Occipital lobe (tissue), 2 donors: ENCODE data around the gene TBC1D14. TPM values are rescaled to one million over a fixed set of nuclear protein-coding genes. Genes with fewer than 3 reads are reported as not detected.
A peak's percentile ranks its signal among the peaks of the same experiment; 100 is the strongest.
"Not testable (repeated sequence)": the region's sequence is repeated elsewhere in the genome, so short reads cannot be mapped to it uniquely, and the experiment has no call there.

ENCODE experiments used
- DNase-seq: peaks from one replicate; lab custom pipeline; 2025; lab: John Stamatoyannopoulos, UW
- total RNA-seq: library from RNA; depleted of rRNA; stranded (reverse); fragments of >200 nt; gene quantifications from one replicate; pipeline ENCODE4 v1.2.3, GENCODE V29; 2014

TBC1D14 gene
- total RNA-seq, 1 donor from 2014 or later, result 213 TPM

GRCh38 chr4:6969826-6970800 lies 60.5 kb downstream of the TBC1D14 start:
- DNase-seq, result no peak

DNA sequence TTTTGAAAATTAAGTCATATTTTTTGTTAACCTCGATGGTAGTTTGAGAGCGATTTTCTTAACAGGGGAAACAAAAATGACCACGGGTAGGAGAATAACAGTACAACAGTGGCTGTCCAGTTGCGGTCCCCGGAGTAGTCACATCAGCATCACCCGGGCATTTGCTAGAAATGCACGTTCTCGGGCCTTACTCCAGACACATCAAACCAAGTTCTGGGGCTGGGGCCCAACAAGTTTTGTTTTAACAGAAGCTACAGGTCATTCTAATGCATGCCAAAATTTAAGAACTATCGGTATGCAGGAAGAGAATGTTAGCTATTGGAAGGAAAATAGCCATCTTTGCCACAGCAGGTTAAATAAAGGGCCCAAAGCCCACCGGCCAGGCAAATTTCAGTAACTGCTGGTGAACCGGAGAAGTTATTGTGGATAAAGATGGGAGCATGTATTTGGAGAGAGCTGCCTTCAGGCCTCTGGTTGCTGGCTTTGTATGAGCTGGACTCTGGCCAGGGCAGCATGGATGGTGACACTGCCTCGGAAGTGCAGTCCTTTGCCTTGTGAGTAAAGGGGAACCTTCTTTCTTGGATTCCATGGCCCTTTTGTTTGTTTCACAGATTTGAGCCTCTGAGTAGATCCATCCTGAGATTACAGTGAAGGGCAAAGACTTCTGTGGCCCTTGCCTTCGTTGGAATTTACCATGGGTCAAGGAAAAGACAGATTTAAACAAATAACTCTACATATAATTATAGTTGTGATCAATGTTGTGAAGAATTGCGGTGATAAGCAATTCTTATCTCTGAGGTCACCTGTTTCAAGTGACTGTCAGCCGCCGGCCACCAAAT lies 62.1 kb downstream of the TBC1D14 start:
- DNase-seq, result no peak

GRCh38 chr4:6972375-6972650 lies 62.7 kb downstream of the TBC1D14 start:
- DNase-seq, result no peak

DNA sequence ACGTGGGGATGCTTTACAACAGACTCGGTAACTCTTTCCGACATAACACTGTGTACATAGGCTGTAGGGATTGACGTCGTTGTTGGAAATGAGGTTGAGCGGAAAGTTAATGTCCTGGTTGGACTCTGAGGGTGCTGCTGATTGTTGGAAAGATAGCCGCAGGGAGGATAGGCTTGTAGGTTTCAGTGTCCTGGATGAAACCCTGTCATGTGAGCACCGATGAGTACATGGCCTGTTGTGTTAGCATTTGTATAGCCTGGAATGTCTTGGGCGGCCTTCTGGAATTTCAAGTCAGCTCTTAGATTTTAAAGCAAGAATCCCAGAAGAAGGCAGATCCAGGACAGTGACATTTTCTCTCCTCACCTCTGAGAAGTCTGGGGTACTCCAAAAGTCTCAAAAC lies 63.3 kb downstream of the TBC1D14 start:
- DNase-seq, result no peak

DNA sequence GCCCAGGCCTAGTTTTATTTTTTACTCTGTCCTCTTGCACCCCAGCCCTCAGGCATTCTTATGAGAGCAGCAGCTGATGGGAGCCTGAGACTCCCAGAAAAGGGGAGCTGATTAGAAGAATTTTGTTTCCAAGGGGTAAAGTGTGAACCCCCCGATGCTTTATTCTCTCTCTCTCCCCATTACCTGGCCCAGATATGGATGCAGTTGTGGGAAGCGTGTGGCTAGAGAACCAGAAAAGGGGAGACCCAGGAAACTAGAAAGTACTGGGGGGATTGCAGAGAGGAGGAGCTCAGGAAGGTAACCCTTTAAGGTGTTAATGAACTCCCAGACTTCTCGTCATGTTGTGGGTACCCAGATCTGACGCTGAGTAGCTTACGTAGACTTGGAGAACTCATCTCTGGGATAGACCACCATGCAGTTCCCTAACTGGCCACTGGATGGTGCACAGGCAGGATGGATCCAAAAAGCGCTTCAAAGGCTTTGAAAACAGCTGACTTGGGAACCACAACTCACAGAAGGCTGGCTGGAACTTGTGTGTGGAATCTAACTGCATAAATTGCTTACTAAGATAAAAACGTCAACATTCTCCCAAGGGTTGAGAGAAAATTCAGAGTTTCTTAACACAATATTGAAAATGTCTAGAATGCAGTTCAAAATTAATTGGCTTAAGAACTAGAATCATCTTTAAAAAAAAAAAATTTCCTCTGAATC lies 64.7 kb downstream of the TBC1D14 start:
- DNase-seq, result peak; percentile 39

GRCh38 chr4:6977846-6978245 lies 68.2 kb downstream of the TBC1D14 start:
- not testable (repeated sequence) for DNase-seq

GRCh38 chr4:6983544-6984142 lies 74.0 kb downstream of the TBC1D14 start:
- no peak for DNase-seq

DNA sequence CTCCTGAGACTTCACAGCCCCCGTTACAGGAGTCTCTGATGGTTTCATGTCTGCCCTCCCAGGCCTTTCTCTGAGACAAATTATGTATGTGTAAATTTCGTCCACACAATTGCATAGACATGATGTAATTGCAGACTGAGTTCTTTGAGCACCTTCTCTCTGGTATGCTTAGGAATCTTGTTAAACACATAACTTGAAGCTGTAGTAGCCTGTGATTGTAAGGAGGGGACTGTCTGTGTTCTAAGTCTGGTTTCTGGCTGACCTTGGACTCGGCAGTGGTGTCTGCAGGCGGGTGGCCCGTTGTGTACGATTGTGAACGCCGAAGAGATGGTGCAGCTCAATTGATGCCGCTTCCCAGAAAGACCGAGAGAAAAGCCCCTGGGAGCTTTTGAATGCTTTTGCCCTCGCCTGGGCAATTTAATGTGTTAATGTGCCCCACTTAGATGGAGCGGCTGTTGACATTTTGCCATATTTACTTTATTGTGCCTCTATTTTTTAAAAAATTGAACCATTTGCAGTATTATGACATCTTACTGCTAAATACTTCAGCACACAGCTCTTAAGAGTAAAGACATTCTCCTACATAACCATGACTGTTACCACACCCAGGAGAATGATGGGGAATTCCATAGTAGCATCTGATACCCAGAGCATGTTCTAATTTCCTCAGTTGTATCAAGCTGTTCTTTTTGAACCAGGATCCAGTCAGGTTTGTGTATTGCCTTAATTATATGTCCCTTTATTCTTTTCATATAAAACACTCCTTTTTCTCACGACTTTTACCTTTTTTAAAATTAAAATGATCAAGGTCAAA lies 75.2 kb downstream of the TBC1D14 start:
- no peak for DNase-seq

- DNase-seq, result no peak
These were observed 76.6 kb downstream of the TBC1D14 start for GRCh38 chr4:6986072-6986780.

GRCh38 chr4:6986781-6987587 lies 77.4 kb downstream of the TBC1D14 start:
- DNase-seq, result peak; percentile 98

DNA sequence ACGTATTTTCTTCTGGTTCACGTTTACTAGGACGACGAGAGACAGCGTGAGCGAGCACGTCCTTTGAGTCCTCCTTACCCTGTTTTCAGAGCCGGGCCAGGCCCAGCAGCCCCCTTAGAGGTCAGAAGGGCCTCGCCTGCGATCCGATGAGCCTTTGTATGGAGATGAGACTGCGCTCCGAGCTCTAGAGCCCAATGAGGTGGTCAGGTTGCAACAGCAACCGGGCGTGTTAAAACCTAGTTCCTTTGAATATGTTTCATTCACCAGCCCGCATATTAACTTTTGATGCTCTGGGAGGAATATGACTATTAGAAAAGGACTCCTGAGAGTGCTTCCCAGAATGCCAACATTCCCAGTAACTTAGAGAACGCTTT lies 77.9 kb downstream of the TBC1D14 start:
- DNase-seq, result no peak

- DNase-seq, result no peak
These were observed 78.5 kb downstream of the TBC1D14 start for GRCh38 chr4:6988016-6988715.

DNA sequence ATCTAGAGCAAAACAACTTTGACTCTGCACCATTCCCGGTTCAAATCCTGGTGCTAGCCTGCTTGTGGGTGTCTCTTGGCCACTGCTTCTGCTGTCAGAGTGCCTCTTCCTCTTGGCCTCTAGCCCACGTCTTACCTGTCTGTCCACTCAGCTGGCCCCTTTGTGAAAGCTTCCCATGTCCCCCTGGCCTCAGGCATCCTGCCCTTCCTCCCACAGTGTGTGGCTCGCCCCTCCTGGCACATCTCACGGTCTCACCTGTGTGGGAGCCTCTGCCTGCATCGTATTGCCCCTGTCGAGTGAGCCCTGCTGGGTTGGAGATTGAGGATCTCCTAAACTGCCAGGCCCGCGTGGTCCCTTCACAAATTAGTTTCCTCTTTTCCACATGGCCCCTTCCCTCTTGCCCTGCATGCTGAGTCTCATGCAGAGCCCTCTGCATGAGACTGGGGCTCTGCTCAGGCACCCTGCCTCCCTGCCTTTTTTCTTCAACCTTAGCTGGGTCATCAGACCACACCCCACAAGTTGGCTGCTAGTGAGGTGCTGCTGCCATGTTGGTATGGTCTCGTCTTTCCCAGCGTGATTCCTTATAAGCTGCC lies 79.8 kb downstream of the TBC1D14 start:
- DNase-seq, result no peak

- DNase-seq, result no peak
These were observed 81.0 kb downstream of the TBC1D14 start for GRCh38 chr4:6990661-6991060.

- no peak for DNase-seq
These were observed 81.6 kb downstream of the TBC1D14 start for GRCh38 chr4:6991249-6991648.

DNA sequence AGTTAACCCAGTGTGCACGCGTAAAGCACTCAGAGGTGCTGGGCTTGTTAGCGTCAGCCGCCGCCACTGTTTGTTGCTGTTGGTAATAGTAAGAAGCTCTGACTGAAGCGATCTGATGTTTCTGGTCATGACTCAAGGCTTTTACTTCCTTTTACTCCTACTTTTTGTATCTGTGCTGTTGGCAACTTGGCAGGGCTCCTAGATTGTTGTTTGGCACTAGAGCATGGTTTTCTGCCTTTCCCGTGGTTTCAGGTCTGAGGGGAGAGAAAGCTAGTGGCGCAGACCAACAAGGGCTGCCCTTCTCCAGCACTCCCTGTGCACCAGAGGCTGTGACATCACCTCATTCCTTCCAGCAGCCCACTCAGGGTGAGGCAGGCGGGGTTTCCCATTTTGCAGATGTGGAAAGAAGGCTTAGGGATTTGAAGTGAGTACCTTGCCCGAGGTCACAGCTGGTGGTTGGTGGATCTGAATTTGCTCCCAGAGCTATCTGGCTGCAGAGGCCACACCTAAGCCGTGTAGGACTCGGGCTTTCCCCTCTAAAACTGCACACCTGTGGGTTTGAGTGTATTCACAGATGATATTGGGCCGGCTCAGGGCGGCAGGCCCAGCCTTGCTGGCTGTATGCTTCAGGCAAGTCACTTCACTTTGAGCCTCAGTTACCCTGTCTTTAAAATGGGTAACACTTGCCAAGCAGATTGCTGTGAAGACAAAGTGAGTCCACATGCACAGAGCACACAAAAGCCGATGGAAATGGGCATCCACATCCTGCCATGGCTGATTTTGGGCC lies 82.3 kb downstream of the TBC1D14 start:
- peak; percentile 48 for DNase-seq
